HepG2 (cell line): ENCODE measurements around the gene ZNF184. TPM values are rescaled to one million over a fixed set of nuclear protein-coding genes. Genes with fewer than 3 reads are reported as not detected.

Experiments used
- AGO1 ChIP-seq: fragments of 200-400 bp; formaldehyde crosslinking; IDR thresholded peaks from 2 replicates; pipeline ENCODE4 v1.6.1; 2017; ENCODE audit warnings: mild to moderate bottlenecking, low read depth, low read length, moderate library complexity; ENCODE audit not compliant: poor library complexity, severe bottlenecking
- CC2D1A ChIP-seq: sonication (generic); formaldehyde crosslinking; IDR thresholded peaks from 2 replicates; pipeline ENCODE4 v1.8.1; 2023; ENCODE audit warnings: mild to moderate bottlenecking, missing genetic modification reagents
- CEBPB ChIP-seq: IDR thresholded peaks from 2 replicates; pipeline ENCODE4 v1.6.1; 2011; ENCODE audit warnings: low read depth, low read length, improper control_type of control experiment, borderline replicate concordance
- HMG20B ChIP-seq: conservative IDR thresholded peaks from 2 replicates; pipeline ENCODE4 v1.6.1; 2016; ENCODE audit warnings: missing genetic modification reagents, missing compliant biosample characterization
- IRF2 ChIP-seq: IDR thresholded peaks from 2 replicates; pipeline ENCODE4 v1.6.1; 2018; ENCODE audit warnings: missing genetic modification reagents, missing compliant biosample characterization
- KLF16 ChIP-seq, 2 experiments: sonication (generic) in 1 of 2; formaldehyde crosslinking in 1 of 2; IDR thresholded peaks; 2 replicates each; pipeline versions ENCODE4 v1.6.1 to v1.8.0; 2016 to 2023; ENCODE audit warnings: missing genetic modification reagents in 2 of 2, missing compliant biosample characterization in 1 of 2
- MAF1 ChIP-seq: sonication (generic); formaldehyde crosslinking; IDR thresholded peaks from 2 replicates; pipeline ENCODE4 v1.5.0; 2020; ENCODE audit warnings: missing genetic modification reagents, borderline replicate concordance
- MED13 ChIP-seq: sonication (generic); formaldehyde crosslinking; IDR thresholded peaks from 2 replicates; pipeline ENCODE4 v1.5.0; 2020; ENCODE audit warnings: missing genetic modification reagents
- NFYB ChIP-seq: sonication (generic); formaldehyde crosslinking; IDR thresholded peaks from 2 replicates; pipeline ENCODE4 v1.4.0; 2020; ENCODE audit warnings: missing genetic modification reagents
- NR2F6 ChIP-seq, 2 experiments: IDR thresholded peaks; 2 replicates each; pipeline ENCODE4 v1.6.1; 2016; ENCODE audit warnings: antibody characterized with exemption in 1 of 2, mild to moderate bottlenecking in 1 of 2
- POGZ ChIP-seq: sonication (generic); formaldehyde crosslinking; IDR thresholded peaks from 2 replicates; pipeline ENCODE4 v1.4.0; 2020; ENCODE audit warnings: mild to moderate bottlenecking, missing genetic modification reagents
- SIX1 ChIP-seq: sonication (generic); formaldehyde crosslinking; IDR thresholded peaks from 2 replicates; pipeline ENCODE4 v1.4.0; 2020; ENCODE audit warnings: missing genetic modification reagents, borderline replicate concordance
- SMAD9 ChIP-seq: sonication (generic); formaldehyde crosslinking; IDR thresholded peaks from 2 replicates; pipeline ENCODE4 v1.5.1; 2020; ENCODE audit warnings: mild to moderate bottlenecking, missing genetic modification reagents
- SP140L ChIP-seq: sonication (generic); formaldehyde crosslinking; IDR thresholded peaks from 2 replicates; pipeline ENCODE4 v1.4.0; 2020; ENCODE audit warnings: missing genetic modification reagents, borderline replicate concordance
- SP5 ChIP-seq: IDR thresholded peaks from 2 replicates; pipeline ENCODE4 v1.6.1; 2016; ENCODE audit warnings: low read depth, borderline replicate concordance
- TFE3 ChIP-seq: IDR thresholded peaks from 2 replicates; pipeline ENCODE4 v1.6.1; 2016
- TOE1 ChIP-seq: sonication (generic); formaldehyde crosslinking; IDR thresholded peaks from 2 replicates; pipeline ENCODE4 v1.4.0; 2020; ENCODE audit warnings: mild to moderate bottlenecking, missing genetic modification reagents
- ZBTB8A ChIP-seq: sonication (generic); formaldehyde crosslinking; IDR thresholded peaks from 2 replicates; pipeline ENCODE4 v1.4.0; 2020; ENCODE audit warnings: mild to moderate bottlenecking, low read depth, missing genetic modification reagents, borderline replicate concordance
- ZFP1 ChIP-seq: IDR thresholded peaks from 2 replicates; pipeline ENCODE4 v1.6.1; 2016
- ZFP41 ChIP-seq: sonication (generic); formaldehyde crosslinking; IDR thresholded peaks from 2 replicates; pipeline ENCODE4 v1.4.0; 2020; ENCODE audit warnings: mild to moderate bottlenecking, missing genetic modification reagents, borderline replicate concordance
- ZNF205 ChIP-seq: IDR thresholded peaks from 2 replicates; pipeline ENCODE4 v1.6.1; 2018; ENCODE audit warnings: missing biosample characterization, missing genetic modification reagents
- ZNF34 ChIP-seq: sonication (generic); formaldehyde crosslinking; IDR thresholded peaks from 2 replicates; pipeline ENCODE4 v1.4.0; 2020; ENCODE audit warnings: mild to moderate bottlenecking, missing genetic modification reagents, borderline replicate concordance
- ZNF382 ChIP-seq: sonication (generic); formaldehyde crosslinking; IDR thresholded peaks from 2 replicates; pipeline ENCODE4 v1.5.0; 2020; ENCODE audit warnings: missing genetic modification reagents, mild to moderate bottlenecking, borderline replicate concordance
- ZNF547 ChIP-seq: sonication (generic); formaldehyde crosslinking; IDR thresholded peaks from 2 replicates; pipeline ENCODE4 v1.5.1; 2020; ENCODE audit warnings: mild to moderate bottlenecking, missing genetic modification reagents
- ZNF773 ChIP-seq: sonication (generic); formaldehyde crosslinking; IDR thresholded peaks from 2 replicates; pipeline ENCODE4 v1.4.0; 2020; ENCODE audit warnings: missing genetic modification reagents, borderline replicate concordance
- ZSCAN20 ChIP-seq: sonication (generic); formaldehyde crosslinking; IDR thresholded peaks from 2 replicates; pipeline ENCODE4 v1.4.0; 2020; ENCODE audit warnings: missing genetic modification reagents, mild to moderate bottlenecking, borderline replicate concordance
- polyA plus RNA-seq, 8 experiments: library from polyadenylated mRNA; depleted of rRNA in 3 of 8; stranded (reverse) in 7 of 8; unstranded in 1 of 8; fragments of >200 nt; fragmentation: Illumina TruSeq in 4 of 8; extraction: Trizol in 4 of 8; gene quantifications; 2 replicates each; pipeline versions ENCODE4 v1.2.1 to v1.2.3, GENCODE V29; 2011 to 2016; ENCODE audit warnings: low read depth in 4 of 8, missing spikeins in 1 of 8, mixed read lengths in 1 of 8; ENCODE audit not compliant: insufficient read depth in 1 of 8
- total RNA-seq, 5 experiments: library from RNA; depleted of rRNA; stranded (reverse); fragments of >200 nt; fragmentation: Illumina TruSeq; extraction: Trizol; gene quantifications; 2 replicates each; pipeline ENCODE4 v1.2.3, GENCODE V29; 2016; ENCODE audit warnings: low read depth in 1 of 5
- TF ChIP-seq, protein P1 (sequence below): sonication (generic); formaldehyde crosslinking; IDR thresholded peaks from 2 replicates; pipeline ENCODE4 v1.4.0; 2020; ENCODE audit warnings: low read depth, missing genetic modification reagents

The ZNF184 gene
- total and polyA plus RNA-seq, 2 of the 13 experiments (the other 11 are each of a cell fraction or from before 2014, with no cell fraction given): 2.1 to 10.1 TPM

DNA sequence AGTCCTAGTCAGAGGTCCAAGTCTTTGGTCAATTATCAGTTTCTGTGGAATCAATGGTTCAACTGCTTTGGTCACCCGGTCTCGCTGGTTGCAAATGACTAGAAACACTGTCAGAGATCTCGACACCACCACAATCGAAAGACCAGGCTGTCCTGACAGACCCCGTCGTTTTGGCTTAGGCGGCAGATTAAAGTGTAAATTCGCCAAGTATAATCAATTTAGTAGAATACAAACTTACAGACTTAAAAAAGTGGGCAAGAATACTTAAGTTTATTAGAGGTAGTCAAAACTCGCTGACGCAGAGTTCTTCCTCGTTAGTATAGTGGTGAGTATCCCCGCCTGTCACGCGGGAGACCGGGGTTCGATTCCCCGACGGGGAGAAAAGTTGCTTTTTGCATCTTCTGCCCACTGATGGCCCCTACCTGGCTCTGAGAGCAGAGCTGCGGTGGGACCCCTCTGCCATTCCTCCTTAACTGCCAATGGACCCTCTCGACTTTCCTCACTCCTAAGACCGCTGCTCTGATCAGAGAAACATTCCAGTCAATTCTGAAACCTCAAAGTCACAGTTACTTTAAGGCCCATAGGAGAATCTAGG, 30.6 kb upstream of the ZNF184 start (continued):
- TF ChIP-seq CC2D1A (CRISPR knock-in tag) (no peak; the same call in 1 of the 2 replicates), SIX1 (CRISPR knock-in tag) (0 out of 2 replicates have a peak, but pooled peaks have one; percentile 34), ZSCAN20 (CRISPR knock-in tag) (0 out of 2 replicates have a peak, but pooled peaks have one; percentile 51), CEBPB (no peak), MED13 (CRISPR knock-in tag) (0 out of 2 replicates have a peak, but pooled peaks have one; percentile 28), SP5 (no peak), POGZ (CRISPR knock-in tag) (no peak), NR2F6 (IDR thresholded peaks at IDR 0.05) (0 out of 2 replicates have a peak, but pooled peaks have one; percentile 8), NR2F6 (CRISPR knock-in tag; IDR thresholded peaks at IDR 0.05) (0 out of 2 replicates have a peak, but pooled peaks have one; percentile 10), ZNF547 (CRISPR knock-in tag) (no peak), ZFP1 (0 out of 2 replicates have a peak, but pooled peaks have one; percentile 47), ZFP41 (no peak), NFYB (CRISPR knock-in tag) (no peak), ZNF382 (no peak), ZNF773 (CRISPR knock-in tag) (no peak), KLF16 (CRISPR knock-in tag; IDR thresholded peaks at IDR 0.05) (peak in 1 of 2 experiments; percentile 58; a peak in 1 of 4 replicates), SMAD9 (no peak), AGO1 (no peak), MAF1 (0 out of 2 replicates have a peak, but pooled peaks have one; percentile 79), TFE3 (CRISPR knock-in tag) (peak; percentile 67; the same call in 1 of the 2 replicates), ZNF34 (CRISPR knock-in tag) (no peak), ZNF205 (CRISPR knock-in tag) (no peak), SP140L (CRISPR knock-in tag) (0 out of 2 replicates have a peak, but pooled peaks have one; percentile 62), HMG20B (0 out of 2 replicates have a peak, but pooled peaks have one; percentile 18), TOE1 (CRISPR knock-in tag) (0 out of 2 replicates have a peak, but pooled peaks have one; percentile 62), ZBTB8A (CRISPR knock-in tag) (no peak), IRF2 (peak; percentile 49; the same call in 1 of the 2 replicates)
- TF ChIP-seq, protein P1, sequence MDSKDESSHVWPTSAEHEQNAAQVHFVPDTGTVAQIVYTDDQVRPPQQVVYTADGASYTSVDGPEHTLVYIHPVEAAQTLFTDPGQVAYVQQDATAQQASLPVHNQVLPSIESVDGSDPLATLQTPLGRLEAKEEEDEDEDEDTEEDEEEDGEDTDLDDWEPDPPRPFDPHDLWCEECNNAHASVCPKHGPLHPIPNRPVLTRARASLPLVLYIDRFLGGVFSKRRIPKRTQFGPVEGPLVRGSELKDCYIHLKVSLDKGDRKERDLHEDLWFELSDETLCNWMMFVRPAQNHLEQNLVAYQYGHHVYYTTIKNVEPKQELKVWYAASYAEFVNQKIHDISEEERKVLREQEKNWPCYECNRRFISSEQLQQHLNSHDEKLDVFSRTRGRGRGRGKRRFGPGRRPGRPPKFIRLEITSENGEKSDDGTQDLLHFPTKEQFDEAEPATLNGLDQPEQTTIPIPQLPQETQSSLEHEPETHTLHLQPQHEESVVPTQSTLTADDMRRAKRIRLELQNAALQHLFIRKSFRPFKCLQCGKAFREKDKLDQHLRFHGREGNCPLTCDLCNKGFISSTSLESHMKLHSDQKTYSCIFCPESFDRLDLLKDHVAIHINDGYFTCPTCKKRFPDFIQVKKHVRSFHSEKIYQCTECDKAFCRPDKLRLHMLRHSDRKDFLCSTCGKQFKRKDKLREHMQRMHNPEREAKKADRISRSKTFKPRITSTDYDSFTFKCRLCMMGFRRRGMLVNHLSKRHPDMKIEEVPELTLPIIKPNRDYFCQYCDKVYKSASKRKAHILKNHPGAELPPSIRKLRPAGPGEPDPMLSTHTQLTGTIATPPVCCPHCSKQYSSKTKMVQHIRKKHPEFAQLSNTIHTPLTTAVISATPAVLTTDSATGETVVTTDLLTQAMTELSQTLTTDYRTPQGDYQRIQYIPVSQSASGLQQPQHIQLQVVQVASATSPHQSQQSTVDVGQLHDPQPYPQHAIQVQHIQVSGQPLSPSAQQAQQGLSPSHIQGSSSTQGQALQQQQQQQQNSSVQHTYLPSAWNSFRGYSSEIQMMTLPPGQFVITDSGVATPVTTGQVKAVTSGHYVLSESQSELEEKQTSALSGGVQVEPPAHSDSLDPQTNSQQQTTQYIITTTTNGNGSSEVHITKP: 0 out of 2 replicates have a peak, but pooled peaks have one; percentile 27
